ENCODE results near the gene FSD1. TPM values are rescaled to one million over a fixed set of nuclear protein-coding genes. Genes with fewer than 3 reads are reported as not detected.

Gene FSD1
- total and polyA plus RNA-seq, 9 of the 15 experiments (the other 6 are each of a cell fraction or from before 2014, with no cell fraction given), result 0.11 to 1.9 (median 0.94) TPM; not detected in 1

- TF ChIP-seq ELK3 (CRISPR knock-in tag; IDR thresholded peaks at IDR 0.05) (no peak), USF1 (CRISPR knock-in tag; IDR thresholded peaks at IDR 0.05) (peak; percentile 65), ZNF282 (CRISPR knock-in tag; IDR thresholded peaks at IDR 0.05) (no peak), ZBED1 (IDR thresholded peaks at IDR 0.05) (no peak), E2F6 (IDR thresholded peaks at IDR 0.05; ENCODE audit: borderline replicate concordance in 1 of 2, extremely low read depth in 1 of 2, insufficient read depth in 1 of 2, insufficient read length in 1 of 2, low read depth in 1 of 2, low read length in 1 of 2, poor library complexity in 1 of 2, severe bottlenecking in 1 of 2) (peak in 1 of 2 experiments; percentile 3), MLX (CRISPR knock-in tag; conservative IDR thresholded peaks at IDR 0.05) (no peak), SIN3A (IDR thresholded peaks at IDR 0.05; ENCODE audit: borderline replicate concordance in 2 of 2, control insufficient read depth in 1 of 2, low read depth in 2 of 2, low read length in 2 of 2) (peak in 1 of 2 experiments; percentile 27; a peak in 2 of 4 replicates), SAP30 (IDR thresholded peaks at IDR 0.05; ENCODE audit: borderline replicate concordance, insufficient read depth, low read depth, low read length, poor library complexity, severe bottlenecking) (peak; percentile 28), USF2 (CRISPR knock-in tag; IDR thresholded peaks at IDR 0.05) (peak; percentile 39), CREM (IDR thresholded peaks at IDR 0.05; ENCODE audit: low read depth) (peak; percentile 82), SP1 (CRISPR knock-in tag; IDR thresholded peaks at IDR 0.05) (peak; percentile 45; the same call in 1 of the 2 replicates), NFIC (IDR thresholded peaks at IDR 0.05) (no peak), ATF1 (CRISPR knock-in tag; IDR thresholded peaks at IDR 0.05) (0 out of 2 replicates have a peak, but pooled peaks have one; percentile 27), ATF1 (tag; IDR thresholded peaks at IDR 0.05) (0 out of 2 replicates have a peak, but pooled peaks have one; percentile 67), PHF8 (IDR thresholded peaks at IDR 0.05; ENCODE audit: borderline replicate concordance, low read length) (peak; percentile 68; the same call in 1 of the 2 replicates), ZNF239 (CRISPR knock-in tag; IDR thresholded peaks at IDR 0.05) (no peak), THAP12 (CRISPR knock-in tag; IDR thresholded peaks at IDR 0.05) (no peak), MAFG (tag; conservative IDR thresholded peaks at IDR 0.05) (no peak)
These were observed 39.2 kb downstream of the FSD1 start, which contains the start of gene MPND (continued) for GRCh38 chr19:4343370-4344307.
